Neural progenitor cell (in vitro differentiated cells): ENCODE results near the gene LARGE1.

Source experiments
- EZH2phosphoT487 ChIP-seq: fragments of 200-600 bp; sonication (generic); IDR thresholded peaks from 2 replicates; pipeline ENCODE4 v1.6.1; 2017; ENCODE audit warnings: antibody characterized with exemption
- TF ChIP-seq, protein P1 (sequence below): fragments of 200-600 bp; sonication (generic); IDR thresholded peaks from 2 replicates; pipeline ENCODE4 v1.5.1; 2017; ENCODE audit warnings: antibody characterized with exemption, mild to moderate bottlenecking

GRCh38 chr22:33793475-33793874, 126.8 kb downstream of the LARGE1 start:
- TF ChIP-seq, protein P1, sequence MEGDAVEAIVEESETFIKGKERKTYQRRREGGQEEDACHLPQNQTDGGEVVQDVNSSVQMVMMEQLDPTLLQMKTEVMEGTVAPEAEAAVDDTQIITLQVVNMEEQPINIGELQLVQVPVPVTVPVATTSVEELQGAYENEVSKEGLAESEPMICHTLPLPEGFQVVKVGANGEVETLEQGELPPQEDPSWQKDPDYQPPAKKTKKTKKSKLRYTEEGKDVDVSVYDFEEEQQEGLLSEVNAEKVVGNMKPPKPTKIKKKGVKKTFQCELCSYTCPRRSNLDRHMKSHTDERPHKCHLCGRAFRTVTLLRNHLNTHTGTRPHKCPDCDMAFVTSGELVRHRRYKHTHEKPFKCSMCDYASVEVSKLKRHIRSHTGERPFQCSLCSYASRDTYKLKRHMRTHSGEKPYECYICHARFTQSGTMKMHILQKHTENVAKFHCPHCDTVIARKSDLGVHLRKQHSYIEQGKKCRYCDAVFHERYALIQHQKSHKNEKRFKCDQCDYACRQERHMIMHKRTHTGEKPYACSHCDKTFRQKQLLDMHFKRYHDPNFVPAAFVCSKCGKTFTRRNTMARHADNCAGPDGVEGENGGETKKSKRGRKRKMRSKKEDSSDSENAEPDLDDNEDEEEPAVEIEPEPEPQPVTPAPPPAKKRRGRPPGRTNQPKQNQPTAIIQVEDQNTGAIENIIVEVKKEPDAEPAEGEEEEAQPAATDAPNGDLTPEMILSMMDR = no peak
- TF ChIP-seq EZH2phosphoT487 = no peak
